Measurements from ENCODE around the gene HOXC9. TPM values are rescaled to one million over a fixed set of nuclear protein-coding genes. Genes with fewer than 3 reads are reported as not detected.

Gene HOXC9
- total RNA-seq, 1 experiment from 2014 or later = 21.1 TPM

DNA sequence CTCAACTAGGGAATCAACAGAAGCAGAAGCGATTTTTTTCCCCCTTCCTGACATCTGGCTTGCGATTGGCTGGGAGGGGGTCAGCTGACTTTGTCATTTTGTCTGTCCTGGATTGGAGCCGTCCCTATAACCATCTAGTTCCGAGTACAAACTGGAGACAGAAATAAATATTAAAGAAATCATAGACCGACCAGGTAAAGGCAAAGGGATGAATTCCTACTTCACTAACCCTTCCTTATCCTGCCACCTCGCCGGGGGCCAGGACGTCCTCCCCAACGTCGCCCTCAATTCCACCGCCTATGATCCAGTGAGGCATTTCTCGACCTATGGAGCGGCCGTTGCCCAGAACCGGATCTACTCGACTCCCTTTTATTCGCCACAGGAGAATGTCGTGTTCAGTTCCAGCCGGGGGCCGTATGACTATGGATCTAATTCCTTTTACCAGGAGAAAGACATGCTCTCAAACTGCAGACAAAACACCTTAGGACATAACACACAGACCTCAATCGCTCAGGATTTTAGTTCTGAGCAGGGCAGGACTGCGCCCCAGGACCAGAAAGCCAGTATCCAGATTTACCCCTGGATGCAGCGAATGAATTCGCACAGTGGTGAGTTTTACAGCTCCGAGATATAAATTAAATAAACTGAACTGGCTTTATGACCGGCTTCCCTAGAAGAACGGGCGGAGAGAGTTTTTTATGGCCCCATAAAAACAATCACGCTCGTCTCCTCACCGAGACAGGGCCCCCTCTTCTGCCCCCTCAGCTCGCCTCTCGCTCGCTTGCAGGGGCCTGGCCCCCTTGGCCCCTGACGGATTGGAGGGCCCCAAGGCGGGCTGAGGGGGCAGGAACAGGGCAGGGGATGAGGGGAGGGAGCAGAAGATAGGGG lies 28.6 kb downstream of the HOXC9 start, which contains the start of gene HOXC6:
TSS of gene HOXC6 (plus strand) at position 127 of the 888 bp plus-strand sequence. CDS start at position 209, 82 bp downstream.
- ChIA-PET POLR2A (ENCODE audit: low non-redundant PET) (no interaction called here), CTCF (interaction anchor here (0.6 to 1.2 kb wide), 2 partner anchors 173 to 195 kb away, joined by 3 read pairs; no protein-coding TSS in a partner anchor)
- intact Hi-C loops (cut with micrococcal nuclease; ENCODE audit: unreplicated experiment) = no loop called here
- Histone ChIP-seq H3K4me3 (ENCODE audit: low read depth, low read length, poor library complexity, severe bottlenecking) (no peak within 1 kb of the TSS), H3K36me3 (ENCODE audit: insufficient read depth, low read length, poor library complexity, severe bottlenecking) (peaks cover 13% of the 10 kb centered on the region), H3K9me3 (ENCODE audit: low read depth, low read length, poor library complexity, severe bottlenecking) (no peaks in the 10 kb centered on the region), H3K27ac (ENCODE audit: low read depth, low read length, poor library complexity, severe bottlenecking) (peak within 1 kb of the TSS; percentile 64), H3K4me1 (ENCODE audit: insufficient read depth, low read length, poor library complexity, severe bottlenecking) (peaks cover 50% of the 10 kb centered on the region), H3K27me3 (replicated peaks; ENCODE audit: insufficient read depth, low read depth, low read length, poor library complexity) (no peaks in the 10 kb centered on the region)
- no peak for DNase-seq (ENCODE audit: low spot score)
- TF ChIP-seq CTCF (conservative IDR thresholded peaks at IDR 0.05; ENCODE audit: low read depth, low read length) (no peak), EZH2 (IDR thresholded peaks at IDR 0.05; ENCODE audit: borderline replicate concordance, low read depth, low read length, poor library complexity, severe bottlenecking) (no peak)
- no TSS peak for BruUV-seq (replicated peaks)

DNA sequence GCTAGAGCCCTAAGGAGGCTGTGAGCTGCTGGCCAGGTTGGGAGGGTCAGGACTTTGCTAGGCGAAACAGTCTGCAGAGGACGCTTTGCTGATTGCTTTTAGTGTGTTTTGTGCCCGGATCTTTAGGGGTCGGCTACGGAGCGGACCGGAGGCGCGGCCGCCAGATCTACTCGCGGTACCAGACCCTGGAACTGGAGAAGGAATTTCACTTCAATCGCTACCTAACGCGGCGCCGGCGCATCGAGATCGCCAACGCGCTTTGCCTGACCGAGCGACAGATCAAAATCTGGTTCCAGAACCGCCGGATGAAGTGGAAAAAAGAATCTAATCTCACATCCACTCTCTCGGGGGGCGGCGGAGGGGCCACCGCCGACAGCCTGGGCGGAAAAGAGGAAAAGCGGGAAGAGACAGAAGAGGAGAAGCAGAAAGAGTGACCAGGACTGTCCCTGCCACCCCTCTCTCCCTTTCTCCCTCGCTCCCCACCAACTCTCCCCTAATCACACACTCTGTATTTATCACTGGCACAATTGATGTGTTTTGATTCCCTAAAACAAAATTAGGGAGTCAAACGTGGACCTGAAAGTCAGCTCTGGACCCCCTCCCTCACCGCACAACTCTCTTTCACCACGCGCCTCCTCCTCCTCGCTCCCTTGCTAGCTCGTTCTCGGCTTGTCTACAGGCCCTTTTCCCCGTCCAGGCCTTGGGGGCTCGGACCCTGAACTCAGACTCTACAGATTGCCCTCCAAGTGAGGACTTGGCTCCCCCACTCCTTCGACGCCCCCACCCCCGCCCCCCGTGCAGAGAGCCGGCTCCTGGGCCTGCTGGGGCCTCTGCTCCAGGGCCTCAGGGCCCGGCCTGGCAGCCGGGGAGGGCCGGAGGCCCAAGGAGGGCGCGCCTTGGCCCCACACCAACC lies 29.8 kb downstream of the HOXC9 start:
- TF ChIP-seq EZH2 (IDR thresholded peaks at IDR 0.05; ENCODE audit: borderline replicate concordance, low read depth, low read length, poor library complexity, severe bottlenecking) = no peak
- TF ChIP-seq CTCF (conservative IDR thresholded peaks at IDR 0.05; ENCODE audit: low read depth, low read length) = no peak
- Histone ChIP-seq H3K4me1 (ENCODE audit: insufficient read depth, low read length, poor library complexity, severe bottlenecking) (peaks cover 47% of the 10 kb centered on the region), H3K27me3 (replicated peaks; ENCODE audit: insufficient read depth, low read depth, low read length, poor library complexity) (no peaks in the 10 kb centered on the region), H3K27ac (ENCODE audit: low read depth, low read length, poor library complexity, severe bottlenecking) (no peak overlapping the region), H3K4me3 (ENCODE audit: low read depth, low read length, poor library complexity, severe bottlenecking) (no peak overlapping the region), H3K9me3 (ENCODE audit: low read depth, low read length, poor library complexity, severe bottlenecking) (no peaks in the 10 kb centered on the region), H3K36me3 (ENCODE audit: insufficient read depth, low read length, poor library complexity, severe bottlenecking) (peaks cover 13% of the 10 kb centered on the region)
- POLR2A ChIA-PET (ENCODE audit: low non-redundant PET) = no interaction called here
- intact Hi-C loops (cut with micrococcal nuclease; ENCODE audit: unreplicated experiment) = loop anchor here (5.0 kb wide), 1 partner anchor 108 kb away; no protein-coding TSS in a partner anchor
- DNase-seq (ENCODE audit: low spot score) = no peak
- no TSS peak for BruUV-seq (replicated peaks)
- CTCF ChIA-PET = no interaction called here

DNA sequence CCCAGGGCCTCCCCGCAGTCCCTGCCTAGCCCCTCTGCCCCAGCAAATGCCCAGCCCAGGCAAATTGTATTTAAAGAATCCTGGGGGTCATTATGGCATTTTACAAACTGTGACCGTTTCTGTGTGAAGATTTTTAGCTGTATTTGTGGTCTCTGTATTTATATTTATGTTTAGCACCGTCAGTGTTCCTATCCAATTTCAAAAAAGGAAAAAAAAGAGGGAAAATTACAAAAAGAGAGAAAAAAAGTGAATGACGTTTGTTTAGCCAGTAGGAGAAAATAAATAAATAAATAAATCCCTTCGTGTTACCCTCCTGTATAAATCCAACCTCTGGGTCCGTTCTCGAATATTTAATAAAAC lies 30.5 kb downstream of the HOXC9 start:
- ChIA-PET POLR2A (ENCODE audit: low non-redundant PET) (no interaction called here), CTCF (no interaction called here)
- Histone ChIP-seq H3K4me3 (ENCODE audit: low read depth, low read length, poor library complexity, severe bottlenecking) (no peak overlapping the region), H3K36me3 (ENCODE audit: insufficient read depth, low read length, poor library complexity, severe bottlenecking) (peaks cover 13% of the 10 kb centered on the region), H3K27me3 (replicated peaks; ENCODE audit: insufficient read depth, low read depth, low read length, poor library complexity) (no peaks in the 10 kb centered on the region), H3K9me3 (ENCODE audit: low read depth, low read length, poor library complexity, severe bottlenecking) (no peaks in the 10 kb centered on the region), H3K4me1 (ENCODE audit: insufficient read depth, low read length, poor library complexity, severe bottlenecking) (peaks cover 44% of the 10 kb centered on the region), H3K27ac (ENCODE audit: low read depth, low read length, poor library complexity, severe bottlenecking) (no peak overlapping the region)
- intact Hi-C loops (cut with micrococcal nuclease; ENCODE audit: unreplicated experiment) = loop anchor here (5.0 kb wide), 1 partner anchor 107 kb away; no protein-coding TSS in a partner anchor
- BruUV-seq (replicated peaks) = no TSS peak
- no peak for DNase-seq (ENCODE audit: low spot score)
- TF ChIP-seq CTCF (conservative IDR thresholded peaks at IDR 0.05; ENCODE audit: low read depth, low read length) = no peak
- no peak for TF ChIP-seq EZH2 (IDR thresholded peaks at IDR 0.05; ENCODE audit: borderline replicate concordance, low read depth, low read length, poor library complexity, severe bottlenecking)
